Effector memory CD8-positive, alpha-beta T cell (primary cell): ENCODE data around the gene MTREX.

Source experiments
- ATAC-seq: fragments of 150-1000 bp; cut with Tn5 transposase; replicated peaks from 2 replicates; pipeline ENCODE4 v1.10.0; 2021; ENCODE audit warnings: mild to moderate bottlenecking, moderate library complexity
- DNase-seq, 3 experiments: peaks; one replicate each; pipeline ENCODE4 v3.0.0; 2021
- H3K27ac Mint-ChIP-seq, 2 donors: one replicate each; pipeline ENCODE4 v1.8.0; 2022; ENCODE audit warnings: mild to moderate bottlenecking in 2 of 2, mixed read lengths in 2 of 2, moderate library complexity in 2 of 2
- H3K27me3 Mint-ChIP-seq, 2 donors: one replicate each; pipeline ENCODE4 v1.8.0; 2022; ENCODE audit warnings: mixed read lengths in 2 of 2
- H3K36me3 Mint-ChIP-seq: one replicate; pipeline ENCODE4 v1.8.0; 2022; ENCODE audit warnings: mild to moderate bottlenecking, moderate library complexity, mixed read lengths; ENCODE audit not compliant: insufficient read depth
- H3K4me1 Mint-ChIP-seq, 2 donors: one replicate each; pipeline ENCODE4 v1.8.0; 2022; ENCODE audit warnings: low read depth in 2 of 2, mixed read lengths in 2 of 2
- H3K4me3 Mint-ChIP-seq, 2 donors: one replicate each; pipeline ENCODE4 v1.8.0; 2022; ENCODE audit warnings: mild to moderate bottlenecking in 2 of 2, mixed read lengths in 2 of 2, moderate library complexity in 2 of 2
- H3K9me3 Mint-ChIP-seq, 2 donors: one replicate each; pipeline ENCODE4 v1.8.0; 2022; ENCODE audit warnings: mixed read lengths in 2 of 2

MTREX gene

GRCh38 chr5:55429613-55430253, 121.9 kb downstream of the MTREX start:
- ATAC-seq (no peak), DNase-seq (no peak)
- Mint-ChIP-seq H3K36me3 (peaks cover 32% of the 10 kb centered on the region), H3K4me3 (no peak overlapping the region), H3K27ac (no peak overlapping the region), H3K27me3 (no peaks in the 10 kb centered on the region), H3K9me3 (peaks cover 7 to 50% of the 10 kb centered on the region in 2 donors), H3K4me1 (no peaks in the 10 kb centered on the region)

GRCh38 chr5:55432549-55432948, 124.8 kb downstream of the MTREX start:
- DNase-seq (no peak), ATAC-seq (no peak)
- Mint-ChIP-seq H3K36me3 (peaks cover 7% of the 10 kb centered on the region), H3K4me3 (no peak overlapping the region), H3K27ac (no peak overlapping the region), H3K9me3 (peaks cover 15 to 63% of the 10 kb centered on the region in 2 donors), H3K27me3 (no peaks in the 10 kb centered on the region), H3K4me1 (no peaks in the 10 kb centered on the region)

GRCh38 chr5:55437452-55437851, 129.7 kb downstream of the MTREX start:
- DNase-seq (no peak), ATAC-seq (no peak)
- Mint-ChIP-seq H3K4me1 (no peaks in the 10 kb centered on the region), H3K36me3 (peaks cover 2% of the 10 kb centered on the region), H3K27ac (no peak overlapping the region), H3K4me3 (no peak overlapping the region), H3K27me3 (no peaks in the 10 kb centered on the region), H3K9me3 (peaks cover 11 to 25% of the 10 kb centered on the region in 2 donors)

- Mint-ChIP-seq H3K9me3 (peaks cover 9 to 21% of the 10 kb centered on the region in 2 donors), H3K4me3 (no peak overlapping the region), H3K36me3 (peaks cover 2% of the 10 kb centered on the region), H3K27ac (no peak overlapping the region), H3K27me3 (no peaks in the 10 kb centered on the region), H3K4me1 (no peaks in the 10 kb centered on the region)
- ATAC-seq (no peak), DNase-seq (no peak)
These were observed 130.0 kb downstream of the MTREX start for GRCh38 chr5:55437859-55438206.

- ATAC-seq (no peak), DNase-seq (no peak)
- Mint-ChIP-seq H3K4me3 (no peak overlapping the region), H3K27me3 (no peaks in the 10 kb centered on the region), H3K36me3 (peaks cover 3% of the 10 kb centered on the region), H3K27ac (peak overlapping the region in 1 of 2 donors; percentile 6), H3K4me1 (no peaks in the 10 kb centered on the region), H3K9me3 (peaks cover 9 to 19% of the 10 kb centered on the region in 2 donors)
These were observed 131.2 kb downstream of the MTREX start for GRCh38 chr5:55438998-55439397.

- no peaks in the 10 kb centered on the region for H3K4me1 Mint-ChIP-seq
- peaks cover 3% of the 10 kb centered on the region for H3K36me3 Mint-ChIP-seq
- no peaks in the 10 kb centered on the region for H3K27me3 Mint-ChIP-seq
- ATAC-seq (no peak), DNase-seq (no peak)
- H3K27ac Mint-ChIP-seq: peak overlapping the region in 1 of 2 donors; percentile 6
- H3K4me3 Mint-ChIP-seq: no peak overlapping the region
- peaks cover 4 to 7% of the 10 kb centered on the region in 2 donors for H3K9me3 Mint-ChIP-seq
These were observed 132.4 kb downstream of the MTREX start for GRCh38 chr5:55440188-55440646.

GRCh38 chr5:55441107-55441771, 133.4 kb downstream of the MTREX start:
- no peaks in the 10 kb centered on the region for H3K27me3 Mint-ChIP-seq
- no peak overlapping the region for H3K4me3 Mint-ChIP-seq
- no peaks in the 10 kb centered on the region for H3K4me1 Mint-ChIP-seq
- ATAC-seq (no peak), DNase-seq (no peak)
- H3K36me3 Mint-ChIP-seq: peaks cover 3% of the 10 kb centered on the region
- H3K9me3 Mint-ChIP-seq: peaks cover 0 to 3% of the 10 kb centered on the region in 2 donors
- no peak overlapping the region for H3K27ac Mint-ChIP-seq

- Mint-ChIP-seq H3K27ac (no peak overlapping the region), H3K27me3 (no peaks in the 10 kb centered on the region), H3K36me3 (peaks cover 3% of the 10 kb centered on the region), H3K4me3 (no peak overlapping the region), H3K4me1 (no peaks in the 10 kb centered on the region), H3K9me3 (no peaks in the 10 kb centered on the region)
- no peak for ATAC-seq
- no peak for DNase-seq
These were observed 134.2 kb downstream of the MTREX start for GRCh38 chr5:55441954-55442353.

- H3K9me3 Mint-ChIP-seq: no peaks in the 10 kb centered on the region
- DNase-seq: no peak
- H3K27me3 Mint-ChIP-seq: no peaks in the 10 kb centered on the region
- H3K27ac Mint-ChIP-seq: no peak overlapping the region
- H3K4me1 Mint-ChIP-seq: no peaks in the 10 kb centered on the region
- ATAC-seq: no peak
- no peak overlapping the region for H3K4me3 Mint-ChIP-seq
- peaks cover 3% of the 10 kb centered on the region for H3K36me3 Mint-ChIP-seq
These were observed 138.0 kb downstream of the MTREX start for GRCh38 chr5:55445791-55446190.

- H3K4me1 Mint-ChIP-seq: no peaks in the 10 kb centered on the region
- no peak overlapping the region for H3K27ac Mint-ChIP-seq
- no peak overlapping the region for H3K4me3 Mint-ChIP-seq
- DNase-seq (no peak), ATAC-seq (no peak)
- peaks cover 3% of the 10 kb centered on the region for H3K36me3 Mint-ChIP-seq
- H3K27me3 Mint-ChIP-seq: no peaks in the 10 kb centered on the region
- H3K9me3 Mint-ChIP-seq: no peaks in the 10 kb centered on the region
These were observed 139.0 kb downstream of the MTREX start for GRCh38 chr5:55446640-55447351.

GRCh38 chr5:55450050-55450765, 142.4 kb downstream of the MTREX start:
- DNase-seq: no peak
- Mint-ChIP-seq H3K27me3 (no peaks in the 10 kb centered on the region), H3K9me3 (no peaks in the 10 kb centered on the region), H3K36me3 (no peaks in the 10 kb centered on the region), H3K4me1 (no peaks in the 10 kb centered on the region), H3K27ac (no peak overlapping the region), H3K4me3 (no peak overlapping the region)
- no peak for ATAC-seq

GRCh38 chr5:55451976-55452375, 144.2 kb downstream of the MTREX start:
- Mint-ChIP-seq H3K36me3 (no peaks in the 10 kb centered on the region), H3K4me1 (no peaks in the 10 kb centered on the region), H3K27me3 (no peaks in the 10 kb centered on the region), H3K9me3 (no peaks in the 10 kb centered on the region), H3K4me3 (no peak overlapping the region), H3K27ac (no peak overlapping the region)
- DNase-seq (no peak), ATAC-seq (no peak)

GRCh38 chr5:55453211-55453610, 145.4 kb downstream of the MTREX start:
- H3K36me3 Mint-ChIP-seq: no peaks in the 10 kb centered on the region
- ATAC-seq (no peak), DNase-seq (no peak)
- H3K27ac Mint-ChIP-seq: no peak overlapping the region
- H3K4me3 Mint-ChIP-seq: no peak overlapping the region
- H3K9me3 Mint-ChIP-seq: no peaks in the 10 kb centered on the region
- H3K4me1 Mint-ChIP-seq: no peaks in the 10 kb centered on the region
- no peaks in the 10 kb centered on the region for H3K27me3 Mint-ChIP-seq
